CD4-positive, alpha-beta T cell treated with Interleukin-15 for 1 hour (primary cell): ENCODE data around the gene STYXL1.
"Not testable (repeated sequence)": the region's sequence is repeated elsewhere in the genome, so short reads cannot be mapped to it uniquely, and the experiment has no call there.

Experiments used
- DNase-seq: peaks from one replicate; pipeline ENCODE4 v3.0.0-alpha.2; 2020

Gene STYXL1, protein sequence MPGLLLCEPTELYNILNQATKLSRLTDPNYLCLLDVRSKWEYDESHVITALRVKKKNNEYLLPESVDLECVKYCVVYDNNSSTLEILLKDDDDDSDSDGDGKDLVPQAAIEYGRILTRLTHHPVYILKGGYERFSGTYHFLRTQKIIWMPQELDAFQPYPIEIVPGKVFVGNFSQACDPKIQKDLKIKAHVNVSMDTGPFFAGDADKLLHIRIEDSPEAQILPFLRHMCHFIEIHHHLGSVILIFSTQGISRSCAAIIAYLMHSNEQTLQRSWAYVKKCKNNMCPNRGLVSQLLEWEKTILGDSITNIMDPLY

GRCh38 chr7:76047811-76048667 lies at the start of gene STYXL1, which contains the start of gene MDH2:
Gene STYXL1 (minus strand): TSS chr7:76048000. CDS start chr7:76030523, 17,477 bp downstream.
Gene MDH2 (plus strand): TSS chr7:76048106. CDS start chr7:76048161, 55 bp downstream.
- peak; percentile 91 for DNase-seq

- no peak for DNase-seq
Measured at GRCh38 chr7:76095908-76096307, 48.1 kb upstream of the STYXL1 start.

DNA sequence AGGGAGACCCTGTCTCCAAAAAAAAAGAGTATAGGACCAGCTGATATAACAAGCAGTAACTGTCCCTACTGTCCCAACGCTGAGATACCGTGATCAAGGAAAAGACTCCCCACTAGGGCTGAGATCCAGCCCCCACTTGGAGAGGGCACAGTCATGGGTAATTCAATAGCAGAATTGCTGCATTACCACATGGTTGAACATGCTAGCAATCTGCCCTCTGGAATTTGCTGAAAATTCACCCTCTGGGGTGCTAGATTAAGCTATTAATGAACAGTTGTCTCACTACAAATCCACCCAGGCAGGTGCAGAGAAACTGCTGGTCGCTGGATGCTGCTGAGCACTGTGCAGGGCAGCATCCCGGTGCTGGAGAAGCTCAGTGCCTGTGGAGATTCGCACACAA lies 46.5 kb upstream of the STYXL1 start:
- DNase-seq: not testable (repeated sequence)

GRCh38 chr7:76093531-76093930 lies 45.7 kb upstream of the STYXL1 start:
- not testable (repeated sequence) for DNase-seq

GRCh38 chr7:76091506-76091905 lies 43.7 kb upstream of the STYXL1 start:
- DNase-seq: no peak

DNA sequence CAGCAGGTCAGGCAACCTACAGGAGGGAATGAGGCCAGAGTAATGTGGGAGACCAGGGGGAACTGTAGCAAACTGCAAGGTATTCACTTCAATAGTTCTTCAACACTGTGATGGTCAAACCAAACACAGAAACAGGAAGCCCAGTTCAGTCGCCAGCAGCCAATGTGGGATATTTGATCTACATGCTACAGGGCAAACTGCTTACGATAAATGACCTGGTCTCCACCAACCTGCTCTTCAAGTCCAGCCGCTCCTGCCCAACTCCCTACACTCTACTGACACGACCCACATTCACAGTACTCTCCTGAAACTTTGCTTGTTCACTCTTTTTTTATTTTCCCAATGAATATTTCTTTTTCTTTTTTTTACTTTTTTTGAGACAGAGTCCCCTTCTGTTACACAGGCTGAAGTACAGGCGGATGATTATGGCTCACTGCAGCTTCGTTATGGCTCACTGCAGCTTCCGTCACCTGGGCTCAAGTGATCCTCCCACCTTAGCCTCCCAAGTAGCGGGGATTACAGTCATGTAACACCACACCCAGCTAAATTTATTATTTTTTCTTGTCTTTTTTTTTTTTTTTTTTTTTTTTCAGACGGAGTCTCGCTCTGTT lies 42.2 kb upstream of the STYXL1 start:
- no peak for DNase-seq

GRCh38 chr7:76087362-76087791 lies 39.6 kb upstream of the STYXL1 start:
- not testable (repeated sequence) for DNase-seq

DNA sequence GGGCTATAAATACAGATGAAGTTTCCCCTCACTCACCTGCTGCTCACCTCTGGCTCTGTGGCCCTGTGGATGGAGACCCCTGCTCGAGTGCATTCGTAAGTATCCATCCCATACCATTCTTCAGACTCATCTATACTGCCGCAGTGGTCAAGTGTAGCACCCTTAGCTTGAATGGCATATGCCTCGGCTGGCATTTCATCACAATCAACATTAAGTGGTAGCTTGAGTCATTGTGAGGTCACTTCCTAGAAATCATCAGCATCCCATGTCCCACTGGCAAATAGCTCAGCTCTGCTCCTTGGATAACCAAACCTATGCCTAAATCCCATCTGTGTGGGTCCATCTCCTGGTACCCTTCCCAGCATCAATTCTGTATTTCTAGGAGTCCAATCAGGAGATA lies 38.3 kb upstream of the STYXL1 start:
- DNase-seq: no peak

GRCh38 chr7:76084115-76084514 lies 36.3 kb upstream of the STYXL1 start:
- DNase-seq: not testable (repeated sequence)

DNA sequence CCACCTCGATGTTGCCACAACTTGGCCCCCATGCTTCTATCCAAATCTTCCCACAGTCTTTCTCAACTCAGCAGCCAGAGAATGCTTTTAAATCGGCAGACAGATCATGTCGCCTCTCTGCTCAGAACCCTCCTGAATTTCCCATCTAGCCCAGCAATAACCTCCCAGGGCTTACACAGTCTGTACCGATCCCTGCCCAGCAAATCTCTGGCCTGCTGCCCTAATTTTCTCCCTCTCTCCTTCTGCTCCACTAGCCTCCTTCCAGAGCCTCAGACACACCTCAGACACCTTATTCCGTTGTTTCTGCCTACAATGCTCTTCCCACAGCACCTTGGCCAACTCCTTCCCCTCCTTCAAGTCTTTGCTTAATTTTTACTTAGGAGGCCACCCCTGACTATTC lies 32.4 kb upstream of the STYXL1 start:
- DNase-seq: no peak

- DNase-seq: no peak
Measured at GRCh38 chr7:76077435-76077834, 29.6 kb upstream of the STYXL1 start.

DNA sequence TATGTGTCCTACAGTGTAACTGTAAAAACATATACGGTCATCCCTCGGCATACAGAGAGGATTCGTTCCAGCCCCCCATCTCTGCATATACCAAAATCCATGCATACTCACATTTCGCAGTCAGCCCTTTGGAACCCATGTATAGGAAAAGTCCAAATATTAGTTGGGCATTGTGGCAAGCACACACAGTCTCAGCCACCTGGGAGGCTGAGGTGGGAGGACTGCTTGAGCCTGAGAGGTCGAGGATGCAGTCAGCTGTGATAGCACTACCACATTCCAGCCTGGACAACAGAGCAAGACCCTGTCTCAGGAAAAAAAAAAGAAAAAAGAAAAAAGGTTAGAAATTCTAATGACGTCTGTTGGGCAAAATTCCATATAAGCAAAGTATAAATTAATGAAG lies 29.2 kb upstream of the STYXL1 start:
- no peak for DNase-seq

DNA sequence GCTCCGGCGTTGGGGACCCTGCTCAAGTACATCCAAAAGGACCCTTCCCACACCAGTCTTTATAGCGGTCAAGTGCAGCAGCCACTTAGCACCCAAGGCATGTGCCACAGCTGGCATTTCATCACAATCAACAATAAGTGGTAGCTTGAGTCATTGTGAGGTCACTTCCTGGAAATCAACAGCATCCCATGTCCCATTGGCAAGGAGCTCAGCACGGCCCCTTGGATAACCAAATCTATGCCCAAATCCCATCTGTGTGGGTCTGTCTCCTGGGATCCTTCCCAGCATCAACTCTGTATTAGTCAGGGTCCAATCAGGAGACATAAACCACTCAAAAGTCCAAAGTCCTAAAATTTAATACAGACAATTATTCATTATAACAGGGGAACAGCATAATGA lies 27.2 kb upstream of the STYXL1 start:
- no peak for DNase-seq

DNA sequence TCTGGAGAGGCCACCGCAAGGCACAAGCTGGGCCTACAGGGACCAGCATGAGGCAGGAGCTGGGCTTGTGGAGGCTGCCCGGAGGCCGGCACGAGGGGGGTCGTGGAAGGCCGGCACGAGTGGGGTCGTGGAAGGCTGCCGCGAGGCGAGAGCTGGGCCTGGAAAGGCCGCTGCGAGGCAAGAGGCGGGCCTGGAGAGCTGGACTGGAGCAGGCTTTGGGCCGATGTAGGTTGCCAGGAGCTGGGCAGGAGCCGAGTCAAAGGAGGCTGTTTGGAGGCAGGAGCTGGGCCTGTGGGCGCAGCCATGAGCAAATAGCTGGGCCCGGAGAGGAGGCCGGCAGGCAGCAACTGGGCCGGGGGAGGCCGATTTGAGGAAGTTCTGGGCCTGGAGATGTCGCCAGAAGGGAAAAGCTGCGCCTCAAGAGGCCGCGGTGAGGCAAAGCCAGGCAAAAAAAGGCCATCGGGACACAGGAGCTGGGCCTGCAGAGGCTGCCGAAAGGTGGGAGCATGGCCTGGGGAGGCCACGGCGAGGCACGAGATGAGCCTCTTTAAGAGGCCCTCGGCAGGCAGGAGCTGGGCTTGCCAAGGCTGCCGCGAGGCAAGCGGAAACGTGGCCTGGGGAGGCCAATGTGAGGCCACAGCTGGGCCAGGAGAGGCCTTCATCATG lies 26.6 kb upstream of the STYXL1 start:
- no peak for DNase-seq

GRCh38 chr7:76073335-76073990 lies 25.7 kb upstream of the STYXL1 start:
- DNase-seq: no peak

DNA sequence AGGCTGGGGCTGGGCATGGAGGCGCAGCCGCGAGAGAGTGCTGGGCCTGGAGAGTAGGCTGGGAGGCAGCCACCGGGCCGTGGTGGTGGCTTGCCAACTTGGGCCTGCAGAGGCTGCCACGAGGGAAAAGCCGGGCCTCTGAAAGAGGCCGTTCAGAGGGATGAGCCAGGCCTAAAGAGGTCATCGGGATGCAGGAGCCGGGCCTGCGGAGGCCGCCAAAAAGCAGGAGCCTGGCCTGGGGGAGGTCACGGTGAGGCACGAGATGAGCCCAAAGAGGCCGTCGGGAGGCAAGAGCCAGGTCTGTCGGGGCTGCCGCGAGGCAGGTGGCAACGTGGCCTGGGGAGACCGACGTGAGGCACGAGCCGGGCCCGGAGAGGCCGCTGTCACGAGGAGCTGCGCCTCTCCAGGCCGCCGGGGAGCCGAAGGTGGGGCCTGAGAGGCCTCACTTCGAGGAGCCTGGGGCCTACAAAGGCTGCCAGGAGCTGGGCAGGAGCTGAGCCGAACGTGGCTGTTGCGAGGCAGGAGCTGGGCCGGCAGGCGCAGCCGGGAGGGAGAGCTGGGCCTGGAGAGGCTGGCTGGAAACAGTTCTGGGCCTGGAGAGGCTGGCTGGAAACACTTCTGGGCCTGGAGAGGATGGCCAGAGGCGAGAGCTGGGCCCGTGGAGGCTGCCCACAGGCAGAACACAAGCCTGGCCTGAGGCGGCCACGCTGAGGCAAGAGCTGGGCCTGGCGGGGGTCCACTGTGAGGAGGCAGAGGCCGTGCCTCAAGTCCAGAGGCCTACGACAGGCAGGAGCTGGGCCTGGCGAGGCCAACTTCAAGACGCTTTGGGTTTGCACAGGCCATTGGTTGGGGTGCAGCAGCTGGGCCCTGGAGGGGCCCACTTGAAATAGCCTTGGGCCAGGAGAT lies 24.7 kb upstream of the STYXL1 start:
- no peak for DNase-seq

DNA sequence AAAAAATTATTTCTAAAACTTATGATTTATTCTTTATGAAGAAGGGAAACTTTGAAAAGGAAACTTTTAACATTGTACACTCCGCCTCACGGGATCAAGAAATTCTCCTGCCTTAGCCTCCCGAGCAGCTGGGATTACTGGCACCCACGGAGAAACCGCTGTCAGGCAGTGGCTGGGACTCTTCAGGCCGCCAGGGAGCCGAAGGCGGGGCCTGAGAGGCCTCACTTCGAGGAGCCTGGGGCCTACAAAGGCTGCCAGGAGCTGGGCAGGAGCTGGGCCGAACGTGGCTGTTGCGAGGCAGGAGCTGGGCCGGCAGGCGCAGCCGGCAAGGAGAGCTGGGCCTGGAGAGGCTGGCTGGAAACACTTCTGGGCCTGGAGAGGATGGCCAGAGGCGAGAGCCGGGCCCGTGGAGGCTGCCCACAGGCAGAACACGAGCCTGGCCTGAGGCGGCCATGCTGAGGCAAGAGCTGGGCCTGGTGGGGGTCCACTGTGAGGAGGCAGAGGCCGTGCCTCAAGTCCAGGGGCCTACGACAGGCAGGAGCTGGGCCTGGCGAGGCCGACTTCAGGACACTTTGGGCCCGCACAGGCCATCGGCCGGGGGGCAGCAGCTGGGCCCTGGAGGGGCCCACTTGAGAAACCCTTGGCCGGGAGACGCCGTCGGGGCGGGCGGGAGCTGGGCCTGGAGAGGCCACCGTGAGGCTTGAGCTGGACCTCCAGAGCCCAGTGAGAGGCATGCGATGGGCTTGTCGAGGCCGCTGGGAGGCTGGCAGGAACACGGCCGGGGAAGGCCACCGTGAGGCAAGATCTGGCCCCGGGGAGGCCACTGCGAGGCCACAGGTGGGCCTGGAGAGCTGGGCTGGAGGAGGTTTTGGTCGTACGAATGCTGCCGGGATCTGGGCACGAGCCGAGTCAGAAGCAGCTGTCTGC lies 23.8 kb upstream of the STYXL1 start:
- DNase-seq: no peak

DNA sequence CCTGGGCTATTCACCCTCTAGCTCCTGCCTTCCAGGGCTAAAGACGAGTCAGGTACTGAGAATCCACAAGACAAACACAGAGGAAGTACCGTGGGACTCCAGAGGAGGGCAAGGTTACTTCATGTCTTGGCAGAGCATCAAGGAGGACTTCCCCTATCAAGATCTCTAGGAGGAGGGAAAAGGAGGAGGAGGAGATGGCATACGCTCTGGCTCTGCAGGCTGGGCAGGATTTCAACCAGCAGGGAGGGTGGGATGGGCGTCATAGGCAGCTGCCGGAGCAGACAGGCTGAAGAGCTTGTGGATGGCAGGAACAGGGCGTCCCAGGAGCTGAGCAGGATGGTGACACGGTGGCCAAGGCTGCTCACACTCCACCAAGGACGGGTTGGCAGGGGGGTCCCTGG lies 21.4 kb upstream of the STYXL1 start:
- no peak for DNase-seq

DNA sequence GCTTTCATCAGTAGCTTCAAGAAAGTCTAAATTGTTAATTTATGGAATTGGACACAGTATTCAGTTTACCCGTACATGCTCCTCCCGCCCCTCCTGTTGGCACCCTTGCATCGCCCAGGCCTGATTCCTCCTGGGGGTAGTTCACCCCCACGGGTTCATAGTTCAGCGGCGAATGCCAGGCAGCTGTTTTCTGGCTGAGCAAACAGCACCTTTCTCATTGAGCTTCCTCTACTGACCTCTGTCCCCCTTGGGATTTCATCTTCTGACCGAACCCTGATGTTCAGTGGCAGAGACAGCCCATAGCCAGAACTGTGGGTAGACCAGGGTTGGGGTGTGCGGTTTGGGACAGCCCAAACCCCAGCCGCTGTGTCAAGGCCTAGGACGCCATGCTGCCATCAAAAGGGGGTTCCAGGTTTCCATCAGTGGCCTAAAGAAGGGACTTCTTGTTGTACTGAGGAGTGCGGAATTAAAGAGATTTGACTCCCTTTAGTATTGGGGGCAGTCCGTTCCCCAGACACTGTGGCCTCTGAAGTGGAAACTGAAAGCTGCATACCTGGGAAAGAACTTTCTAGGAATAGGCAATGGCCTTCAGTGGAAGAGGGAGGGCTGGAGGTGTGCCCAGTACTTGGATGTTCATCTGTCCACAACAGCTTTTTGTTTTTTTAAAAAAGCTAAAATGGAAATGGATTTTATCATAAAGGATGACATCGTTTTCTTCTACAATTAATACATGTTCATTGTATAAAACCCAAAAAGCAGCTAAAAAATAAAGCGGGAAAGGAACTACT lies 19.1 kb upstream of the STYXL1 start:
- no peak for DNase-seq
